Cardiac fibroblast (primary cell): ENCODE results near the gene CNKSR2.

ENCODE experiments used
- DNase-seq, 2 donors: peaks; one replicate each; pipeline versions ENCODE4 v3.0.0 to v3.0.0-alpha.2; 2010; ENCODE audit warnings: low read depth in 2 of 2
- H3K4me3 ChIP-seq, 2 donors: replicated peaks in 1 of 2; 1 replicate in 1 of 2; 2 replicates in 1 of 2; pipeline ENCODE4 v1.5.1; 2011; ENCODE audit warnings: low read depth in 2 of 2, low read length in 2 of 2, mild to moderate bottlenecking in 2 of 2, moderate library complexity in 1 of 2
- TF ChIP-seq, protein P1 (sequence below): IDR thresholded peaks from one replicate; pipeline ENCODE4 v1.5.1; 2011; ENCODE audit warnings: low read depth, mild to moderate bottlenecking, low read length, inconsistent platforms

The CNKSR2 gene

DNA sequence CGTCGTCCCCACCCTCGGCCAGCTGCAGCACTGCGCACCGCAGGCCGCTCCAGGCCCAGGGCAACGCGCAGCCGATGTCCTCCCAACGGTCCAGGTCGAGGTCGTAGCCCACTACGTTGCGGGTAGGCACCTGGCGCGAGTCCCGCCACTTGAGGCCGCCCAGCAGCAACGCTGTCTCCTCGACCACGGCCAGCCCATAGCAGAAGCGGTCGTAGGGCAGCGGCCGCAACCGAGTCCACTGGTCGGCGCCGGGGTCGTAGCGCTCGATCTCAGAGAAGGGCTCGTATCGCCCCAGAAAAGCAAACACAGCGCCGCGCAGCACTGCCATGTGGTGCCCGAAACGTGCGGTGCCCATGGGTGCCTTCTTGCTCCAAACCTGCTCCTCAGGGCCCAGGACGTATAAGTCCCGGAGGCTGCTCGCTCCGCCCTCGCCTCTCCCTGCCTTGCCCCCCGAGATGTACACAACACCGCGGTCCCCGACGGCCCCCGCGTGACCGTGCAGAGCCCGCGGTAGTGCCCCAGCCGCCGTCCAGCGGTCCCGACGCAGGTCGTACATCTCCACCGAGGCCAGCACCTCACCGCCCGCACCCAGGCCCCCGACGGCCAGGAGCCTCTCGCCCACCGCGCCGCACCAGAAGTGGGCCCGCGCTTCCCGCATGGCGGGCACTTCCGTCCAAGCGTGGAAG, 281.8 kb downstream of the CNKSR2 start:
- no peak overlapping the region for H3K4me3 ChIP-seq
- no peak for DNase-seq
- TF ChIP-seq, protein P1, sequence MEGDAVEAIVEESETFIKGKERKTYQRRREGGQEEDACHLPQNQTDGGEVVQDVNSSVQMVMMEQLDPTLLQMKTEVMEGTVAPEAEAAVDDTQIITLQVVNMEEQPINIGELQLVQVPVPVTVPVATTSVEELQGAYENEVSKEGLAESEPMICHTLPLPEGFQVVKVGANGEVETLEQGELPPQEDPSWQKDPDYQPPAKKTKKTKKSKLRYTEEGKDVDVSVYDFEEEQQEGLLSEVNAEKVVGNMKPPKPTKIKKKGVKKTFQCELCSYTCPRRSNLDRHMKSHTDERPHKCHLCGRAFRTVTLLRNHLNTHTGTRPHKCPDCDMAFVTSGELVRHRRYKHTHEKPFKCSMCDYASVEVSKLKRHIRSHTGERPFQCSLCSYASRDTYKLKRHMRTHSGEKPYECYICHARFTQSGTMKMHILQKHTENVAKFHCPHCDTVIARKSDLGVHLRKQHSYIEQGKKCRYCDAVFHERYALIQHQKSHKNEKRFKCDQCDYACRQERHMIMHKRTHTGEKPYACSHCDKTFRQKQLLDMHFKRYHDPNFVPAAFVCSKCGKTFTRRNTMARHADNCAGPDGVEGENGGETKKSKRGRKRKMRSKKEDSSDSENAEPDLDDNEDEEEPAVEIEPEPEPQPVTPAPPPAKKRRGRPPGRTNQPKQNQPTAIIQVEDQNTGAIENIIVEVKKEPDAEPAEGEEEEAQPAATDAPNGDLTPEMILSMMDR, result no peak

DNA sequence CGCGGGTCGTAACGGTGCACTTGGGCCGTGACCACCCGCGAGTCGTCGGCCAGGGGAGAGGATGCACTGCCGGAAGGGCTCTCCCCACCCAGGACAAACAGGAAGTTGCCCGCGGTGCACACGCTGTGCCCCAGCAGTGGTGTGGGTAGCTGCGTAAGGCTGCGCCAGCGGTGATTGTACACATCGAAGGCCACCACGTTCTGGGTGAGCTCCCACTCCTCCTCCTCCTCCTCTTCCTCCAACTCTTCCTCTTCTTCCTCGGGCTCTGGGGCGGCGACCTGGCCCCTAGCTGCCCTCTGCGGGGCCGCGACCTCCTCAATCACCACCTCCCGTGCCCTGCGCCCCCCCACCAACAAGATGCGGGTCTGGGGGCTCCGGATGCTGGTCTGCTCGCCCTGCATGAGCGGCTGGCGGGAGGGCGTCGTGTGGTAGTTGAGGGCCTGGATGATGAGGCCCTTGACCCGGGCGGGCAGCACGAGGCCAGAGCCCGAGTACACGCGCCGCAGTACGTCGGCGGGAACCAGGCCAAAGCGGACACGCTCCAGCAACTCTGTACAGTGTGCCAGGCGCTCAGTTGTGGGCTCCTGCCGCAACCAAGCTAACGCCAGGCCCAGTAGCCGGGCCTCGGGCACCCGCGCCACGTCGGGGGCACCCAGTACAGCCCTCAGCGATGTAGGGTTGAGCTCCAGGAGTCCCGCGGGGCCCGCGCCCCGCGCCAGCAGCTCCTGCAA, 282.5 kb downstream of the CNKSR2 start:
- H3K4me3 ChIP-seq, result no peak overlapping the region
- TF ChIP-seq, protein P1, result no peak
- no peak for DNase-seq

DNA sequence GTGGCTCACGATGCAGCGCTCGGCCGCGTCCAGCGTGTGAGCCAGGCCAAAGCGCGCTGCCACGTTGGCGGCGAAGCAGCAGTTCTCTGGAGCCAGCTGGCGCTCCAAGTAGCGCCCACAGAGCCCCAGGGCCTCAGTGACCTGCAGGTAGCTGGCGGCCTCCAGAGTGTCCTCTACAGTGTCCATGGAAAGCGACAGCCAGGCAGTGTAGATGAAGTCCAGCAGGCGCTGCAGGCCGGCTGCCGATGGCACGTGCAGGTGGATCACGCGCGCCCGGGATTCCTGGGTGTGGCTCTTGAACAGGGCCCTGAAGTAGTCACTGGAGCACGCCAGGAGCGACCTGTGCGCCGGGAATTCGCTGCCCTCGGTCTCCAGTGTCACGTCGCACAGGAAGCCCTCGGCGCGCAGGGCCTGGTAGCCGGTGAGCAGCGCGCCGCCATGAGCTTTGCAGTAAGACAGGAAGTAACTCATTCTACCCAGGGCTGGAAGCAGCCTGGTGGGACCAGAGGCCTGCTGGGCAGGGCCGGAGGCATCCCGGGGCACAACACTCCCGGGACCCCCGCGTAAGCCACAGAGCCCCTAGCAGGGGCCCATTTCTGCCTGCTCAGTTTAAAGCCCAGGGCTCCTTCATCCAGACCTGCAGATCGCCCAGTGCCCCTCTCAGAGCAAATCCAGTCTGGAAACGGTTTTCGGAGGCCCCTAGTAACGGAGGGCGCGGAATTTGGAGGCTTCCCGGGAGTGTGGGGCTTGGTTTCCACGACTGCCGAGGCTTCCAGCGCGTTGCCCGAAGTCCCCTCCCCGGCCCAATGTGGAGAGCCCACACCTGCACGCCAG, 283.3 kb downstream of the CNKSR2 start:
- DNase-seq, result no peak
- TF ChIP-seq, protein P1, result no peak
- H3K4me3 ChIP-seq, result no peak overlapping the region

DNA sequence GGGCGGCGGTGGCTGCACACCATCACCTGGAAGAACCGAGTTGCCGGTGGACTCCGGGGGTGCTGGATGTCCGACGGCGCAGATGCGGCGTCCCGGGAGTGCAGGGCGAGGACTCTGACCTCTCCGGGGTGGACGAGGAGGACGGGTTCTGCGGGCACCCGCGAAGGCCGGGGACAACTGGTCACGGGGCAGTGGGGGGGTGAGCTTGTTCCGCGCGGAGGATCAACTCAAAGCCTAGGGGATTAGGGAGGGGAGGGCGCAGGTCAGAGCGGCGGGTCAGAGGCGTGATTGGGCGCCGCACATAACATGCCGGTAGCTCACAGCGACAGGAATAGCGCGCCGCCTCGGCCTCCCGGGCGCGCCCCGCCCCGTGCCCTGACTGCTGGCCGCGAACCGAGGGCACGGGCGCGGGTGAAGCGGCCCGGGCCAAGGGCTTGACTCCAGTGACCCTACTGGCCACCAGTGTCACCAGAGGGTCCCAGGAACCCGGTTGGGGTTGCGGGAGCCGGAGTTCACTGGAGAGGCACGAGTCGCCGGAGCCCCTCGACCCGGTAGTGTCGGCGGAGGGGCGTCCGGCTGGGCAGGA, 284.0 kb downstream of the CNKSR2 start, which contains the start of gene KLHL34:
Gene KLHL34 (minus strand): TSS at position 179 of the 586 bp plus-strand sequence. CDS start 542 bp downstream, outside the sequence.
- peak within 1 kb of the TSS in 1 of 2 donors; percentile 24 for H3K4me3 ChIP-seq

DNA sequence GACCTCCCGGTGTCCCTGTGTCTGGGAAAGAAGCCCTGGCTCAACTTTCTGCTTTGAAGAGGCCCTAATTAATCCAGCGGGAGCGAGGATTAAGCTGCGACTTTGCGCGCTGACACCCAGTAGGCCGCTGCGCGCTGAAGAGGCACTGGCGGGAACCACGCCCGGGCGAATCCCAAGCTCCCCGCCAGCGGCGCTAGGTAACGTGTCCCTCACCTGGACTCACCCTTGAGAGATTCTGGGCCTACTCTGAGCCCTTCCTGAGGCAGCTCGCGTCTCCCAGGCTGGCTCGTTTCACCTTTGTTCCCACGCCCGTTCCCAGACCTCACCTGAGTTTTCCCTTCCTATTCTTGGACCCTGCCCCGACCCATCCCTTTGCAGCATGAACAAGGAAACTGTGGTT, 284.5 kb downstream of the CNKSR2 start:
- peak overlapping the region in 1 of 2 donors; percentile 24 for H3K4me3 ChIP-seq
- no peak for DNase-seq
- TF ChIP-seq, protein P1, result no peak

More for the DNA sequence above, 284.0 kb downstream of the CNKSR2 start, which contains the start of gene KLHL34:
- TF ChIP-seq, protein P1, result no peak
- DNase-seq, result no peak

DNA sequence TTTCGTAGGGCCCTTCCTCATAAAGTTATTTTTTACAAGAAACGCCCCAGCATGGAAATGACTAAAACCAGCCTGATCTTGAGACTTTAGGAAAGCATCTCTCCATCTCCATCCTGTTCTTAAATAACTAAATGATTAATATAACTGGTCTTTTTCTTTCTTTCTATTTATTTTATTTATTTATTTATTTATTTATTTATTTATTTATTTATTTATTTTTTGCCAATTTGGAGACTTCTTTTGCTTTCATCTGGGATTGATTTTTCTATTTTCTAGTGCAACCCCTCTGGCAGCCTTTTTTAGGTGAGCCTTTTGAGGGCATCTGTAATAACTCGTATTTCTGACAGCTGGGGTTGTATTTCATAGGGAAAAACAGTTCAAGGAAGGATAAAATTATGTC, 285.1 kb downstream of the CNKSR2 start:
- TF ChIP-seq, protein P1, result no peak
- no peak overlapping the region for H3K4me3 ChIP-seq
- no peak for DNase-seq
